Stimulated activated naive CD8-positive, alpha-beta T cell treated with anti-CD3 and anti-CD28 coated beads, Interleukin-15, amount 100 ng/mL, for 72 hours (primary cell): ENCODE results near the gene GPR17.

Experiments used
- ATAC-seq: fragments of 150-1000 bp; cut with Tn5 transposase; 2 replicates; pipeline ENCODE4 v1.10.0; 2021; ENCODE audit warnings: mild to moderate bottlenecking, moderate library complexity
- DNase-seq, 2 donors: peaks; one replicate each; pipeline ENCODE4 v3.0.0; 2021 to 2022
- H3K27ac Mint-ChIP-seq, 2 donors: one replicate each; pipeline ENCODE4 v1.8.0; 2022; ENCODE audit warnings: mild to moderate bottlenecking in 2 of 2, mixed read lengths in 2 of 2, moderate library complexity in 2 of 2
- H3K27me3 Mint-ChIP-seq: one replicate; pipeline ENCODE4 v1.8.0; 2022; ENCODE audit warnings: mixed read lengths
- H3K4me1 Mint-ChIP-seq: one replicate; pipeline ENCODE4 v1.8.0; 2022; ENCODE audit warnings: mild to moderate bottlenecking, mixed read lengths
- H3K4me3 Mint-ChIP-seq, 2 donors: one replicate each; pipeline ENCODE4 v1.8.0; 2022; ENCODE audit warnings: mild to moderate bottlenecking in 2 of 2, mixed read lengths in 2 of 2, moderate library complexity in 1 of 2
- H3K9me3 Mint-ChIP-seq, 2 donors: one replicate each; pipeline ENCODE4 v1.8.0; 2022; ENCODE audit warnings: mixed read lengths in 2 of 2

Gene GPR17

DNA sequence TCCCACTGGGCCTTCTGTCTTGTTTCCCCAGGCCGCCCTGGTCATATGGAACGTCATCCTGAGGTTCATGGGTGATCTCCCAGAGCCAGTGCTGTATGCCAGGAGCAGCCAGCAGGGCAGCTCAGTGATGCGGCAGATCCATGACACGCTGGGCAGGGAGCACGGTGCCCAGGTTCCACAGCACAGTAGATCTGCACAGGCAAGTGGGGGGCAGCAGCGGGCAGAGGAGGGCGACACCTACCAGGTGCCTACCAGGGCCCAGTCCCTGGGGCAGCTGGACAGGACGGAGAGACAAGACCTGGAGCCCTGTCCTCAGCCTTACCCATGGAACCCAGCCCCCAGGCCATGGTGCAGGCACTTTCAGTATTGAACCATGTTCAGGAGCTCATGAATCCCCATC lies 36.1 kb upstream of the GPR17 start:
- ATAC-seq (no peak), DNase-seq (no peak)
- Mint-ChIP-seq H3K4me1 (peaks cover 9% of the 10 kb centered on the region), H3K4me3 (no peak overlapping the region), H3K27me3 (no peaks in the 10 kb centered on the region), H3K9me3 (peaks cover 10 to 20% of the 10 kb centered on the region in 2 donors), H3K27ac (peak overlapping the region in 1 of 2 donors; percentile 9)

DNA sequence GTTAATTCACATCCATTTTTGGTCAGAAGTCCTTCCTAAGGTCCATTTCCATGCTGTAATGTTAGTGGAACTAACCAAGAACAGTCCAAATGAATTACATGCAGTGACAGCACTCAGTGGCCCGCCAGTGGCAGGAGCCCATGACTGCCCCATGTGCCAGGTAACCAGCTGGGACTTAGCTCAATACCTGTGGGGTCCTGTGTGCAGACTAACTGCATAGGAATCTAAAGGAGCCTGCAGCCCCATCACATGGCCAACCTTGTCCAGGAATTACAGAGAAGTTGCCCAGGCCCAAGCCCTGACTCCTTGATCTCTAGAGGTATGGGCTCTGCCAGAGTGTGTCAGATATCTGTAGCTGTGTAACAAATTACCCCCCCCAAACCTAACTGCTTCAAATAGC lies 35.4 kb upstream of the GPR17 start:
- peaks cover 10% of the 10 kb centered on the region for H3K4me1 Mint-ChIP-seq
- peaks cover under 1% of the 10 kb centered on the region for H3K27me3 Mint-ChIP-seq
- DNase-seq (no peak), ATAC-seq (no peak)
- H3K4me3 Mint-ChIP-seq: no peak overlapping the region
- peaks cover 10 to 21% of the 10 kb centered on the region in 2 donors for H3K9me3 Mint-ChIP-seq
- H3K27ac Mint-ChIP-seq: no peak overlapping the region

DNA sequence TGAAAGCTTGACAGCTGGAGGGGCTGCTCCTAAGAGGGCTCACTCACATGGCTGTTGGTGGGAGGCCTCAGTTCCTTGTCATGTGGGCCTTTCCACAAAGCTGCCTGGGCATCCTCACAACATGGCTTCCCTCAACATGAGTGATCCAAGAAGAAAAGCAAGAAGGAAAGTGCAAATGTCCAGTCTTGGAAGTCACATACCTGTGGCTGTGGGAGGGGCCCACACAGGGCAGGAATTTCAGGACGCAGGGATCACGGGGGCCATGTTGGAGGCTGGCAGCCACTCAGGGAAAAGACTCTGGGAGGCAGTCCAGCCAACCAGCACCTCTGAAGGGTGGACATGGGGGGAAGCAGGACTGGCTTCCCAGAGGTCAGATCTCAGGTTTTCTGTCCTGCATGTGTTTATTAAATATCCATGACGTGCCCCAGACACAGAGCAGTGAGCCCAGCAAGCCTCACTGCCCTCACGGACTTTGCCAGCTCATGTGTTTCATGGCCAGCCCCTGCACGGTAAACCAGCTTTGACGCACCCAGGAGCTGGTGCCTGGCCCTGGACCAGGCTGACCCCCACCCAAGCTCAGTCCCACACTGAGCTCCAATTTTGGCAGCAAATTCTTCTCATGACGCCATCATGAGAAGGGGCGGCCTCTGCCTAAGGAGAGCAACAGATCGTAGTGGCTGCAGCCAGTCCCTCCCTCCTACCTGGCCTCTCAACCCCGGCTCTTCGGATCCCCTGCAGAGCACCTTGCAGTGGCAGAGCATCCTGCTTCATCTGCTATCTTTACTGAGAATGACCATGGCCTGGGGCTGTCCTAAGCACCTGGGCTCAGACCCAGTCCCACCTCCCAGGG lies 34.7 kb upstream of the GPR17 start:
- no peak overlapping the region for H3K4me3 Mint-ChIP-seq
- H3K4me1 Mint-ChIP-seq: peaks cover 17% of the 10 kb centered on the region
- H3K27ac Mint-ChIP-seq: no peak overlapping the region
- peaks cover 10 to 21% of the 10 kb centered on the region in 2 donors for H3K9me3 Mint-ChIP-seq
- peaks cover 8% of the 10 kb centered on the region for H3K27me3 Mint-ChIP-seq
- ATAC-seq: no peak
- DNase-seq: peak in 1 of 2 donors; percentile 5

DNA sequence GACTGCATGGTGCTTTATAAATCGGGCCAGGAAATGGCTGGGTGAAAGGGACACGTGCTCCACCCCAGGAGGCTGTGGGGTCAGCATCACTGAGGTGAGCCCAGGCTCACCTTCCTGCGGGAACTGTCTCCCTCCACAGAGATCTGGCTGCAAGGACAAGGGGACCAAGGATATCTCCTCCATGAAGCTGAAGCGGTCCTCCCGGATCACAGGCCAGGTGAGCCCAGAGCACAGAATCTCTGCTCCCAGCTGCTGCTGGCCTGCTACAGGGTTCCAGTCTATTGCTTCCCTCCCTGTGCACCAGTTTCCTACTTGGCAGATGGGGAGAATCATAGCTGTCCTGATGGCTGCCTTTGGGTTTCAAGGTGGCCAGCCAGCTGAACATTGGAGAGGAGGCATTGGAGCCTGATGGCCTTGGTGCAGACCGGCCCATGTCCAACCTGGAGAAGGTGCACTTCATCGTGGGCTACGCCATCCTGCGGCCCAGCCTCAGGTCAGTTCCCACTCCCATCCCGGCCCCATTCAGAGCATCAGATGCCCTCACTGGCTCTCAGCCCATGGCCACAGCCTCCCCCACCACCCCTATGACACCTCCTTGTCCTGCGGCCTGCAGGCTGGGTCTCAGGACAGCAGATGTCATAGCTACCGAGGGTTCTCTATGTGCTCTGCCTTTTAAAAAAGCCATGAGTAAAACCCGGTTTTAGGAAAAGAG lies 33.7 kb upstream of the GPR17 start:
- H3K9me3 Mint-ChIP-seq: peaks cover 10 to 21% of the 10 kb centered on the region in 2 donors
- ATAC-seq (no peak), DNase-seq (peak in 1 of 2 donors; percentile 2)
- H3K27me3 Mint-ChIP-seq: peaks cover 9% of the 10 kb centered on the region
- no peak overlapping the region for H3K4me3 Mint-ChIP-seq
- peaks cover 26% of the 10 kb centered on the region for H3K4me1 Mint-ChIP-seq
- H3K27ac Mint-ChIP-seq: no peak overlapping the region

DNA sequence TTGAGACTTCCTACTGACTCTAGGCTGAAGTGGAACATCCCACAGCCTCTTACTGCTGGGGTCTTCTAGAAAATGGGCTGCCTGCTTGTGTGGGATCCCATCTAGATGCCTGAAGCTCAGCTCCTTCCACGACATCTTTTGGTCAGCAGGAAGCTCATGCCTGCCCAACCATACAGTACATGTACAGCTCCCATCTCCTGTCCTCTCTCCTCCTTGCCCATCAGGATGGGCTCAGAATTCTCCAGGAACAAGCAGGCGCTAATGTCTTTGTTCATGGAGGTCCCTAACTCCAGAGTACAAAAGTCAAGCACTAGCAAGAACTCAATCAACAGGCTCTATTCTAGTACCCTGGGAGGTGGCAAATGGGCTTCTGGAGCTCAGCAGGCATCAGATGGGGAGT lies 31.7 kb upstream of the GPR17 start:
- DNase-seq: peak in 1 of 2 donors; percentile 0
- Mint-ChIP-seq H3K4me3 (no peak overlapping the region), H3K9me3 (peaks cover 10 to 21% of the 10 kb centered on the region in 2 donors), H3K27ac (no peak overlapping the region), H3K27me3 (peaks cover 9% of the 10 kb centered on the region), H3K4me1 (peaks cover 23% of the 10 kb centered on the region)
- no peak for ATAC-seq

DNA sequence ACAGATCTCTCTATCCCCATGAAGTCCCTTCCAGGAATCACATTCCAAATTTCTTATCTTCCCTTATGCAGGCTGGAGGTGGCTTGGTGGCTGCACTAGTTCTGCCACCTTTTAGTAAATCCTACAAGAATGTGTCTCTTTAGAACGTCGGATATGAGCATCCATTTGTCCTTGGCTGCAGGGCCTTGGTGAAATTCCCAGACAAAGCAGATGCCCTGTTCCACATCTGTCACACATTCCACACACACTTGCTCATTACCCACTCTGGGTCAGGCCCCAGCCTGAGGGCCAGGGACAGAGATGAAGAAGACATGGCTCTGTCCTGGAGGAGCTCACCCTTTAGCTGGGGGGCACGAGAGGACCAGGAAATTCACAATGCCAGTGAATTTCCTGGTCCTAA lies 31.2 kb upstream of the GPR17 start:
- peak in 1 of 2 donors; percentile 1 for DNase-seq
- H3K4me3 Mint-ChIP-seq: no peak overlapping the region
- peaks cover 18% of the 10 kb centered on the region for H3K4me1 Mint-ChIP-seq
- peaks cover 10 to 21% of the 10 kb centered on the region in 2 donors for H3K9me3 Mint-ChIP-seq
- no peak for ATAC-seq
- H3K27ac Mint-ChIP-seq: no peak overlapping the region
- peaks cover 9% of the 10 kb centered on the region for H3K27me3 Mint-ChIP-seq

DNA sequence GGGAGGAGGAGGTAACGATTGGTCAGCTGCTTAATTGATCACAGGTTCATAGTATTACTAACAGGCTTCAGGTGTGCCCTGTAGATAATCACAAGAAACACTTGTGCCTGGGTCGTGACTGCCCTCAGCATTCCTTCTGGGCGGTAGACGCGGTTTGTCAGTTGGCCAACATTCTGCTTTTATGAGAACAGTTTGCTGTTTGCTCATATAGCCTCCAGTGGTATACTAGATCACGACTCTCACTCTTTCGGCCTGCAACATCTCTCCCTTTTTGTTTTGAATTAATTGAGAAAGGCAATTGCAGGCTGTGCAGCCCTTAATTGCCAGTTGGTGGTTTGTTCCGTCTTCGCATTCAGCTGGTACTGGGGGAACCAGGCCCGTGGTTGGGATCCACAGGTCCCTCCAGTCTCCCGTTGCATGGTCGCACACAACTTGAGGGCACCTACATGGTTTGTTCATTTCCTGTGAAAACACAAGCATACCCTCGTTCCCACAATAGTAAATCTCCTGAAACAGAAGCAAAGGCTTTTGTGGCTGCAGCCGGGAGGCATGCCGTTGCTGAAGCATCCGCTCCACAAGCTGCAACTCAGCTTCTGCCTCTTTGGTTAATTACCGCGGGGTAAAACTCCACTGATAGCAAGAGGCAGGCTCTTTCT lies 30.3 kb upstream of the GPR17 start:
- peaks cover 17% of the 10 kb centered on the region for H3K4me1 Mint-ChIP-seq
- peak overlapping the region; percentile 13 to 46 for H3K4me3 Mint-ChIP-seq
- peak in 1 of 2 donors; percentile 5 for DNase-seq
- peaks cover 10 to 21% of the 10 kb centered on the region in 2 donors for H3K9me3 Mint-ChIP-seq
- ATAC-seq: peak; percentile 33
- H3K27me3 Mint-ChIP-seq: peaks cover 9% of the 10 kb centered on the region
- no peak overlapping the region for H3K27ac Mint-ChIP-seq

DNA sequence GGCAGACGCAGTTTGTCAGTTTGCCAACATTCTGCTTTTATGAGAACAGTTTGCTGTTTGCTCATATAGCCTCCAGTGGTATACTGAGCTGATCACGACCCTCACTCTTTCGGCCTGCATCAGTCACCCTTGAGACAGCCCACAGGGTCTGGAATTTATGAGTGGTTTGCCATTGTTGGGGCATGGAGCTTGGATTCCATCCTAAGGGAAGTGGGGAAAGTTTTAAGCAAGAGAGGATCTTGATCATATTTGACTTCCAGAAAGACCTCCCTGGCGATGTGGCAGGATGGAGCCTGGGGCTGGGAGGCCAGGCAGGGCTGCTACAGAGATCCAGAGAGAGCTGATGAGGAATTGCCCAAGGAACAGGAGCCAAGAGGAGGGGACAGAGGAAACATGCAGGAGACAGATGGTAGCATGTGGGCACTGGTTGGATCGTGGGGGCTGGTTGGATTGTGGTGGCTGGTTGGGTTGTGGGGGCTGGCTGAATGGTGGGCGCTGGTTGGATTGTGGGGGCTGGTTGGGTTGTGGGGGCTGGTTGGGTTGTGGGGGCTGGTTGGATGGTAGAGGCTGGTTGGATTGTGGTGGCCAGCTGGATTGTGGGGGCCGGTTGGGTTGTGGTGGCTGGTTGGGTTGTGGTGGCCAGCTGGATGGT lies 27.3 kb upstream of the GPR17 start:
- Mint-ChIP-seq H3K4me3 (no peak overlapping the region), H3K27ac (no peak overlapping the region), H3K4me1 (peaks cover 17% of the 10 kb centered on the region), H3K27me3 (peaks cover 9% of the 10 kb centered on the region), H3K9me3 (peaks cover 0 to 12% of the 10 kb centered on the region in 2 donors)
- ATAC-seq (no peak), DNase-seq (peak in 1 of 2 donors; percentile 1)

DNA sequence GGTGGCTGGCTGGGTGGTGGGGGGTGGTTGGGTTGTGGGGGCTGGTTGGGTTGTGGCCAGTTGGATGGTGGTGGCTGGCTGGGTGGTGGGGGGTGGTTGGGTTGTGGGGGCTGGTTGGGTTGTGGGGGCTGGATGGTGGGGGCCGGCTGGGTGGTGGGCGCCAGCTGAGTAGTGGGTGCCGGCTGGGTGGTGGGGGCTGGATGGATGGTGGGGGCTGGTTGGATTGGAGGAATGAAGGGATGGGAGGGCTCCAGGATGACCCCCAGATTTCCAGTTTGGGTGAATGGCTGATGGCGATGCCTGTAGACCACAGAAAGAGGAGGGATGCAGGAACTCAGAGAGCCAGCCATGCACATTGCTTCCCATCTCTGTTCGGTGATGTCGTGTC lies 26.8 kb upstream of the GPR17 start:
- no peak for ATAC-seq
- H3K27ac Mint-ChIP-seq: no peak overlapping the region
- no peak overlapping the region for H3K4me3 Mint-ChIP-seq
- peaks cover 9% of the 10 kb centered on the region for H3K27me3 Mint-ChIP-seq
- peaks cover 0 to 7% of the 10 kb centered on the region in 2 donors for H3K9me3 Mint-ChIP-seq
- no peak for DNase-seq
- H3K4me1 Mint-ChIP-seq: peaks cover 17% of the 10 kb centered on the region

DNA sequence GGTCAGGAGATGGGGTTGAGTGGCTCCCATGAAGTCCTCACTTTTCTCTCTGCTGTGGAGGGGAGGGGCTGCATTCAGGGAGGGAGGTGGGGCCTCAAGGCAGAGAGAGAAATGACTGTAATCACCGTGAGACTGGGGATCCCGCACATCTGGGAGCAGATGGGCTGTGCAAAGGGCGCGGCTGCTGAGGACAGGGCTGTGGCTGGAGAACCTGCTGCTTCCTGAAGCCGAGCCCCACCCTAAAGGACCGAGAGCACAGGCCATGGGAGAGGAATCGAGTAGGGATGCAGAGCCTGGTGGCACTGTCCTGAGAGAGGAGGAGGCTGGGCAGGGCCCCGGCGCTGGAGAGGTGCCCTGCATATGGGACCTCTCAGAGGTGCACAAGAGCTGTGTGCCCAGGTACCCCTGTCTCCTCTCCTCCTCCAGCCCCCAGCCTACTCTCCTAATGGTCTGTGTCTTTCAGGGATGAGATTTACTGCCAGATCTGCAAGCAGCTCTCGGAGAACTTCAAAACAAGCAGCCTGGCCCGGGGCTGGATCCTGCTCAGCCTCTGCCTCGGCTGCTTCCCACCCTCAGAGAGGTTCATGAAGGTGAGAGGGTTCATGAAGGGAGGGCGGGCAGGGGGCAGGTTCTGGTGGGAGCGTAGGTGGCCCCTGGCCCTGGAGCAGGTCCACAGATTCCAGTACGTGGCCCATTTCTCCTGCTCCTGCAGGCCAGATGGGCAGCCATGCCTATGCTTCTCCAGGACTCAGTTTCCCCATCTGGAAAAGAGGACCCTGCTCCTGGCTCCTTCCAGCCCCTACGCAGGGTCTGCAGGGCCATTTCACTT lies 25.9 kb upstream of the GPR17 start:
- H3K9me3 Mint-ChIP-seq: no peaks in the 10 kb centered on the region
- peaks cover 9% of the 10 kb centered on the region for H3K27me3 Mint-ChIP-seq
- H3K4me1 Mint-ChIP-seq: peaks cover 17% of the 10 kb centered on the region
- ATAC-seq: no peak
- H3K4me3 Mint-ChIP-seq: no peak overlapping the region
- H3K27ac Mint-ChIP-seq: no peak overlapping the region
- DNase-seq: peak in 1 of 2 donors; percentile 6

DNA sequence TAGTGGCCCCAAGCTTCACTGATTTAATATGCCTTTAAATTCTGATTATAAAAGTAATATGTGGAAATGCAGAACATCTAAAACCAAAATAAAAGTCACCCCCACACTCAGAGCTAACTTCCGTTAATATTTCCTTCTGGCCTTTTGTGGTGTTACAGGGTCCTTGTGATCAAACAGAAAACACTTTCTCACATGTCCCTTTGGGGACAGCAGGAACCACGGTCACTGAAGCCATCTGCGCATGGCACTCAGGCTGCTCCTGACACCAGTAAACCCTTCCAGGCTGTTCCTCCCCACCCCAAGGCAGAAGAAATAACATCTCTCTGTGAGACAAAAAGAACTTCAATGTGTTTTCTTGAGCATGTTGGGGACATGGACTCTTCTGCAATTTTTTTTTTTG lies 25.1 kb upstream of the GPR17 start:
- Mint-ChIP-seq H3K9me3 (no peaks in the 10 kb centered on the region), H3K27me3 (peaks cover 6% of the 10 kb centered on the region), H3K27ac (no peak overlapping the region), H3K4me3 (no peak overlapping the region), H3K4me1 (peaks cover 13% of the 10 kb centered on the region)
- ATAC-seq (no peak), DNase-seq (no peak)

DNA sequence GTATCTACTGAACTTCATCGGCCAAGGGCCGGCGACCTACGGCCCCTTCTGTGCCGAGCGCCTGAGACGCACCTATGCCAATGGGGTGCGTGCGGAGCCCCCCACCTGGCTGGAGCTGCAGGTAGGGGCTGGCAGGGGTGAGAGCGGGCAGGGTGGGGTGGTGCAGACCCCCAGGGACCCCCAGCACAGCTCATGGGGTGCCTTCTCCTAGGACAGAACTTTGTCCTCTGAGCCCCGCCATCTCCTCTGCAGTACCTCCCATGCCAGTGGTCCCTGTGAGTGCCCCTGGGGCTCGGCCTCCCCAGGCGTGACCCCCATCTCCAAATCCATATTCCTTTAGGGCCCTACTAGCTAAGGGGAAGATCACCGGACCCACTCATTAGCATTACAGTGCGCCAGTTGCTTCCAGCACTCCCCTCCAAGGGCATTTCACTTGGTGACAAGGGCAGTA lies 23.9 kb upstream of the GPR17 start:
- peak in 1 of 2 donors; percentile 5 for DNase-seq
- Mint-ChIP-seq H3K4me3 (no peak overlapping the region), H3K27me3 (no peaks in the 10 kb centered on the region), H3K27ac (peak overlapping the region in 1 of 2 donors; percentile 10), H3K4me1 (peaks cover 2% of the 10 kb centered on the region), H3K9me3 (no peaks in the 10 kb centered on the region)
- ATAC-seq: peak; percentile 21

DNA sequence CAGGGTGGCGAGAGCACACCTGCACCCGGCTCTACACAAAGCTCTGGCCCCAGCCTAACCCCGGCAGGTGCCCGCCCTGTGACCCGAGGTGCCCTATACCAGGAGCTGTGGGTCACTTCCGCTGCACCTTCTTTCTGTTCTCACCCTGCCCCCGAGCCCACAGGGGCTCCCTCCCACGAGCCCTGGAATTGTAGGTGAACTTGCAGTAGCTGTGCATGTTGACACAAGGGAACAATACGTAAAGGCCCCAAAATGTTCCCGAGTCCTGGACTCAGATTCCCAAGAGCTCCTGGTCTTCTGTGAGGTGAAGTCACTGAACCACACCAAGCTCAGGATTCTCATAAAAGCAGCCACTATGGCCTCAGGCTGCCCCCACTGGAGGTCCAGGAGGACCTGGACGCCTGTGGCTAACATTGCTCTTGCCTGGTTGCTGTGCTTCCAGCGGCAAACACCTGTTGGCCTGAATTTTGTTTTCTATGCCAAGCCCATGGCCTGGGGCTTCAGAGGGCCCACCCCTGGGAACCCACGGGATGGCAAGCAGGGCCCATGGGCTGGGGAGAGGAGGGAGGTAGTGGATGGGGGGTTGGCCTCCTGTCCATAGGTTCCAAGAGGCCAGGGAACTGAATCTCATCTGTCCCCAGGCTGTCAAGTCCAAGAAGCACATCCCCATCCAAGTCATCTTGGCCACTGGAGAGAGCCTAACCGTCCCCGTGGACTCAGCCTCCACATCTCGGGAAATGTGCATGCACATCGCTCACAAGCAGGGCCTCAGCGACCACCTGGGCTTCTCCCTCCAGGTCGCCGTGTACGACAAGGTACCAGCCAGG lies 23.2 kb upstream of the GPR17 start:
- DNase-seq (peak in 1 of 2 donors; percentile 4), ATAC-seq (no peak)
- Mint-ChIP-seq H3K27ac (no peak overlapping the region), H3K4me3 (no peak overlapping the region), H3K4me1 (no peaks in the 10 kb centered on the region), H3K27me3 (no peaks in the 10 kb centered on the region), H3K9me3 (no peaks in the 10 kb centered on the region)
